Nucleus accumbens (tissue), 56 donors: ENCODE data around the gene CYTH3.
"Not testable (repeated sequence)": the region's sequence is repeated elsewhere in the genome, so short reads cannot be mapped to it uniquely, and the experiment has no call there.

Source experiments
- DNase-seq, 56 donors: peaks; one replicate each; lab custom pipeline; 2025; lab: John Stamatoyannopoulos, UW

The CYTH3 gene

DNA sequence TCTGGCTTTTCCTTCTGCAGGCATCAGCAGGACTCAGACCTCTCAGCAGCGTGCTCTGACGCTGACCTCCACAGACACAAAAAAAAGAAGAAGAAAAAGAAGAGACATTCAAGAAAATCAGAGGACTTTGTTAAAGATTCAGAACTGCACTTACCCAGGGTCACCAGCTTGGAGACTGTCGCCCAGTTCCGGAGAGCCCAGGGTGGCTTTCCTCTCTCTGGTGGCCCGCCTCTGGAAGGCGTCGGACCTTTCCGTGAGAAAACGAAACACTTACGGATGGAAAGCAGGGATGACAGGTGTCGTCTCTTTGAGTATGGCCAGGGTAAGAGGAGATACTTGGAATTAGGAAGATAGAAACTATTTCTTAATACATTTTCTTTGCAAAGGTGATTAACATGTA is 115.7 kb downstream of the CYTH3 start:
- DNase-seq, result no peak

DNA sequence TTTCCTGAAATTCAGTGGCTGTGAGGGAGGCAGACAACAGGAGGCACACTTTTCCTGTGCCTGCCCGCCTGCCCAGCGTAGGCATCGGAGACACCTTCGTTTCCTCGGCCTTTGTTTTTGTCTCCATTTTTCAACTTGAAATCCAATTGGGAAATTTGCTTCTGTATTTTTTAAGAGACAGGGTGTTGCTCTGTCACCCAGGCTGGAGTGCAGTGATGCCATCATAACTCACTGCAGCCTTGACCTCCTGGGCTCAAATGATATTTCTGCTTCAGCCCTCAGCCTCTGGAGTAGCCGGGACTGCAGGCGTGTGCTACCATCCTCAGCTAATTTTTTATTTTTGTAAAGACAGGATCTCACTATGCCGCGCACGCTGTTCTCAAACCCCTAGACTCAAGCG is 116.8 kb downstream of the CYTH3 start:
- no peak for DNase-seq

DNA sequence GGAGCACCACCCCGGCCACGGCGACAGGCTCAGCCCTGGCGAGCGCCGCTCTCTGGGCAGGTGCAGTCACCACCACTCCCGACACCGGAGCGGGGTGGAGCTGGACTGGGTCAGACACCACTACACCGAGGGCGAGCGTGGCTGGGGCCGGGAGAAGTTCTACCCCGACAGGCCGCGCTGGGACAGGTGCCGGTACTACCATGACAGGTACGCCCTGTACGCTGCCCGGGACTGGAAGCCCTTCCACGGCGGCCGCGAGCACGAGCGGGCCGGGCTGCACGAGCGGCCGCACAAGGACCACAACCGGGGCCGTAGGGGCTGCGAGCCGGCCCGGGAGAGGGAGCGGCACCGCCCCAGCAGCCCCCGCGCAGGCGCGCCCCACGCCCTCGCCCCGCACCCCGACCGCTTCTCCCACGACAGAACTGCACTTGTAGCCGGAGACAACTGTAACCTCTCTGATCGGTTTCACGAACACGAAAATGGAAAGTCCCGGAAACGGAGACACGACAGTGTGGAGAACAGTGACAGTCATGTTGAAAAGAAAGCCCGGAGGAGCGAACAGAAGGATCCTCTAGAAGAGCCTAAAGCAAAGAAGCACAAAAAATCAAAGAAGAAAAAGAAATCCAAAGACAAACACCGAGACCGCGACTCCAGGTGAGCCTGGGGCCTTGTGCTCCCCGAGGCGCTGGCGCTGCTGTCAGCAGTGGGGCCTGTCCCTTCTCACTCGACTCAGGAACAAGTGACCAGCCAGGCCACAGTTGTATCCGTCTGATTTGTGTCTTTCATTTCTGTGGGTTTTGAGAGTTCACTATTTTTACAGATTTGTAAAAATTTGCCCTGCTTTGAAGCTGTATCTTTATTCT is 117.7 kb downstream of the CYTH3 start:
- DNase-seq, result no peak

DNA sequence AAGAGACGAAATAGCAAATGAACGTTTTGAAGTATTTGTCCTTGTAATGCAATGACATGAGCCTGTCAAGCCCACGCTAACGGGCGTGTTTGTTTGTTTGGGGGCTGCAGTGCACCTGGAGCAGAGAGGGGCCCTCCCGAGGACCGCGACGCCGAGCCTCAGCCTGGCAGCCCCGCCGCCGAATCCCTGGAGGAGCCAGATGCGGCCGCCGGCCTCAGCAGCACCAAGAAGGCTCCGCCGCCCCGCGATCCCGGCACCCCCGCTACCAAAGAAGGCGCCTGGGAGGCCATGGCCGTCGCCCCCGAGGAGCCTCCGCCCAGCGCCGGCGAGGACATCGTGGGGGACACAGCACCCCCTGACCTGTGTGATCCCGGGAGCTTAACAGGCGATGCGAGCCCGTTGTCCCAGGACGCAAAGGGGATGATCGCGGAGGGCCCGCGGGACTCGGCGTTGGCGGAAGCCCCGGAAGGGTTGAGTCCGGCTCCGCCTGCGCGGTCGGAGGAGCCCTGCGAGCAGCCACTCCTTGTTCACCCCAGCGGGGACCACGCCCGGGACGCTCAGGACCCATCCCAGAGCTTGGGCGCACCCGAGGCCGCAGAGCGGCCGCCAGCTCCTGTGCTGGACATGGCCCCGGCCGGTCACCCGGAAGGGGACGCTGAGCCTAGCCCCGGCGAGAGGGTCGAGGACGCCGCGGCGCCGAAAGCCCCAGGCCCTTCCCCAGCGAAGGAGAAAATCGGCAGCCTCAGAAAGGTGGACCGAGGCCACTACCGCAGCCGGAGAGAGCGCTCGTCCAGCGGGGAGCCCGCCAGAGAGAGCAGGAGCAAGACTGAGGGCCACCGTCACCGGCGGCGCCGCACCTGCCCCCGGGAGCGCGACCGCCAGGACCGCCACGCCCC is 118.5 kb downstream of the CYTH3 start:
- DNase-seq, result no peak

DNA sequence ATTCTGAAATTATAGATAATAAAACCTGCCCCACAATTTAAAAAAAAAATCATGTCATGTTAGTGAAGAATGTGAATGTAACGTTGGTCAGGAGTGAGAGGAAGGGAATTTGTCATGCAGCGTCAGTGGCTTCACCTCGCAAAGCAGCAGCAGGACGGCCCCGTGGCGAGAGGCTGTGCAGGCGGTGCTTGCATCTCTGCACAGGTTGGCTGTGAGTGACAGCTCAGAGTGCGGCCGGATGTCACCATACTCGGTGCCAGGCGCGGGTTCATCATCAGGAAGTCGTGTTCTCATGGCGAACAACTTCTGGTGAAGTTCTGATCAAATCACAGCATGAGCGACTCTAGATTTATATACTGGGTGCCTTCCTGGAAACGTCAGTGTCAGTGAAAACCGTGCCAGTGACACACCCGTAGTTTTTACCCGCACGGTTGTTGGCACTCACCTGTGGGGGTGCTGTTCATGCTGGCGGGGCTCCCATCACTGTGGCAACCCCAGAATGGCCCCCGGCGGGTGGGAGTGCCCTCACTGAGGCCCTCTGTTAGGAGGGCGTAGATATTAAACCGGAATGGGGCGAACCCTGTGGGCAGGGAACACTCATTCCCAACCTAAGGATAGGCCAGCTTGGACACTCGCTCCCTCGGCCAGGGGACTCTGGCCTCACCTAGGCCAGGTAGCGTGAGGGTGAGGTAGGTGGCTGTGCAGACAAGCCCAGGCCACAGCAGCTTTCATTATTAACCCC is 120.3 kb downstream of the CYTH3 start:
- no peak for DNase-seq

DNA sequence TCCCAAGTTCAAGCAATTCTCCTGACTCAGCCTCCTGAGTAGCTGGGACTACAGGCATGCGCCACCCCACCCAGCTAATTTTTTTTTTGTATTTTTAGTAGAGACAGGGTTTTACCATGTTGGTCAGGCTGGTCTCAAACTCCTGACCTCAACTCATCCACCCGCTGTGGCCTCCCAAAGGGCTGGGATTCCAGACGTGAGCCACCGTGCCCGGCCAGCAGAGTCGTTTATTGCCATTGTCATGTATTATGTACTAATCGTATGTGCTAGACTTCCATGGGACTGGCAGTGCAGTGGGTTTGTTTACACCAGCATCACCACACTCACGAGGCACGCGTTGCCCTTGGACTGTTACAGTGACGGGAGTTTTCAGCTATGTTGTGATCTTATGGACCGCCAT is 120.9 kb downstream of the CYTH3 start:
- not testable (repeated sequence) for DNase-seq

DNA sequence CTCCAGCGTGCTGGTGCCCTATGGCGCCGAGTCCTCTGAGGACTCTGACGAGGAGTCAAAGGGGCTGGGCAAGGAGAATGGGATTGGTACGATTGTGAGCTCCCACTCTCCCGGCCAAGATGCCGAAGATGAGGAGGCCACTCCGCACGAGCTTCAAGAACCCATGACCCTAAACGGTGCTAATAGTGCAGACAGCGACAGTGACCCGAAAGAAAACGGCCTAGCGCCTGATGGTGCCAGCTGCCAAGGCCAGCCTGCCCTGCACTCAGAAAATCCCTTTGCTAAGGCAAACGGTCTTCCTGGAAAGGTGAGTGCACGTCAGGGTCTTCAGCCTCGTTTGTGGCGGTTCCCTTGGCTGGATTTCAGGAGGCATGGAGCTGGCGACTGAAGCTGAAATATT is 122.4 kb downstream of the CYTH3 start:
- DNase-seq, result no peak

DNA sequence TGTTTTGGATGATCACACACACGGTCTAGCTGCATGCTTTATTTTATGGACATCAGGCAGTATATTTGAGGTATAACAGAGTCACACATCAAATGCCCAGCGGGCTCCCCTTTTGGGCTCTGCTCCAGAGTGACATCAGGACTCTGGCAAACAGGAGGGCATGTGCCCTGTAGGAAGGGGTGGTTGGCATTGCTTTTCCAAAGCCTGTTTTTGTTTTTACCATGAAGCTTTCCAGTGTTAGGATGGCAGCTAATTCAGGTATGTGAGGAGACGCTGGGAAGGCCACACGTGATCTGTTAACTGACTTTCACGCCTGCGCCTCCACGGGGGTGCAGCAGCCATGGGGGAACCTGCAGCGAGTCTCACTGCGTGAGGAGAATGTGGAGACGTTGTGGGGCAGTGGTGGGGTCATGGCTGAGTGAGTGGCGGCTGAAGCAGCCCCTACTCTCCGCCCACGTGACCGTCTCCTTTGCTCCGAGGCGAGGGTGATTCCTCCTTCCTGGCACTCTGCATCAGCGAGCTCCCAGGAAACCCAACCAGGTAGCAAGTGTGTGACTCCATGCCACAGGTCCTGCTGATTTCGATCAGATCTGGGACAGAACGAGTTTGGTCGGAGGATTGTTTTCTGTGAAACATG is 123.6 kb downstream of the CYTH3 start:
- no peak for DNase-seq

DNA sequence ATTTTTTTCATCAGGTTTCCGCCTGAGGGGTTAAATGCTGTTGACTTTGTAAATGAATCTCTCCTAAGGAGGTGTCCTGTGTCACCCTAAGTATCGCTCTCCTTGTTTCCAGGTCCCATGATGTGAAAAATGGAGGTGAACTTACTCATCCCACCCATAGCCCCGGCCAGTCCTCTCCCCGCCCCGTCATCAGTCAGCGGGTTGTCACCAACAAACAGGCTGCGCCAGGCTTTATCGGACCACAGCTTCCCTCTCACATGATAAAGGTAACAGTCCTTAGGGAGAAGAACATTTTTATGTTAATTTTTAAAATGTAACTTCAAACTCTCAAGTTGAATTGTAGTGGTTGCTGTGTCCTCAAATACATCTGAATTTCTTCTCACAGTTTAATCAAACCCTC is 124.8 kb downstream of the CYTH3 start:
- DNase-seq, result no peak

DNA sequence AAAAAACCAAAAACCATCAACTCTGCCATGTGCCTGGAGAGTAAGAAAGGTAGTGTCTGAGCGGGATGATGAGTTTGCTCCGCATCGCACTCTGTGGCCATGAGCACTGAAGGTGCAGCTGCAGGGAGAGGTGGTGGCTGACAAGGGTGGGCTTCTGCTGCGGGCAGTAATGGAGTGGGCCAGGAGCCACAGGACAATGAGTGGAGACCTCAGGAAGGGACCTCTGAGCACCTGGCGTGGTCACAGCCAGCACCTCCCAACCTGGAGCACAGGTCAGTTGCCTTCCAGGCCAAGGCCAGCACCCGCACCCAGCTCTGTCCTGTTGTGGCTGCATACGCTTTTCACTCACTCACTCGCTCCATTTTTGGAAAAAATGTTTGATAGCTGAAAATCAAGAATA is 125.8 kb downstream of the CYTH3 start:
- DNase-seq, result no peak

DNA sequence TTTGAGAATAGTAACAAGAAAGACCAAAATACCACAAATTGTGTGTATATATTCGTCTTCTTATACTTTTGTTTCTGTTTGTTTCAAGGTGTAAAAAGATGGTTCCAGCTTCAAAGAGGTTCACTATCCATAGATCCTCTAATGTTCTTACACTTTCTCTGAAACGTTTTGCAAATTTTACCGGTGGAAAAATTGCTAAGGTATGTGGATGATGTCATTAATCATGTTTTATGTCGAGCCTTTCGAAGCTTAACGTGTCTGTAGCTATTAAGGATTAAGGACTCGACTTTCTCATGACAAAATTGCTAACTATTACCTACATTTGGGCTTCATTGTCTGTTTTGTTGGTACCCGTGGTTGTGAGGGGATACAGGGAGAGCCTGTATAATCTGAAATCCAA is 128.4 kb downstream of the CYTH3 start:
- no peak for DNase-seq

DNA sequence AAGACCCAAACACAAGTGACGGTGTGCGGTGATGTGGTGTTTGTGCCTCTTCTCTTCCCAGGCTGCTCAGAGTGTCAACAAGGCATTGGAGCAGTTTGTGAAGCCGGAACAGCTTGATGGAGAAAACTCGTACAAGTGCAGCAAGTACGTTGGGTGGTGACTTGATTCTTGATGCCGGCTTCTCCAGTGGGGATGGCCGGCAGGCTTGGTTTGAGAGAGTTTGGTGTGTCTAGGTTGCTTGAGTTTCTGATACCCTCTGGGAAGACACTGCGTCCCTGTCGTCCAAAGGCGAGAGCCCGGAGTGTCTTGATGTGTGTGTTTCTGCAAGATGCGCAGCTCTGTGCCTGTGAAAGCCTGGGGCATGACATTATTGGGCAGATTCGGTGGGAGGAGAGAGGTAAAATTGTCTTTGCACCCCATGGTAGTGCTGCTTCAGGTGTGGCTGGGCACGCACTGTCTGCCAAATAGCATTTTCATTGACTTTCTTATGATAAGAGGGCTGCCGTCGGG is 129.5 kb downstream of the CYTH3 start:
- DNase-seq, result no peak

DNA sequence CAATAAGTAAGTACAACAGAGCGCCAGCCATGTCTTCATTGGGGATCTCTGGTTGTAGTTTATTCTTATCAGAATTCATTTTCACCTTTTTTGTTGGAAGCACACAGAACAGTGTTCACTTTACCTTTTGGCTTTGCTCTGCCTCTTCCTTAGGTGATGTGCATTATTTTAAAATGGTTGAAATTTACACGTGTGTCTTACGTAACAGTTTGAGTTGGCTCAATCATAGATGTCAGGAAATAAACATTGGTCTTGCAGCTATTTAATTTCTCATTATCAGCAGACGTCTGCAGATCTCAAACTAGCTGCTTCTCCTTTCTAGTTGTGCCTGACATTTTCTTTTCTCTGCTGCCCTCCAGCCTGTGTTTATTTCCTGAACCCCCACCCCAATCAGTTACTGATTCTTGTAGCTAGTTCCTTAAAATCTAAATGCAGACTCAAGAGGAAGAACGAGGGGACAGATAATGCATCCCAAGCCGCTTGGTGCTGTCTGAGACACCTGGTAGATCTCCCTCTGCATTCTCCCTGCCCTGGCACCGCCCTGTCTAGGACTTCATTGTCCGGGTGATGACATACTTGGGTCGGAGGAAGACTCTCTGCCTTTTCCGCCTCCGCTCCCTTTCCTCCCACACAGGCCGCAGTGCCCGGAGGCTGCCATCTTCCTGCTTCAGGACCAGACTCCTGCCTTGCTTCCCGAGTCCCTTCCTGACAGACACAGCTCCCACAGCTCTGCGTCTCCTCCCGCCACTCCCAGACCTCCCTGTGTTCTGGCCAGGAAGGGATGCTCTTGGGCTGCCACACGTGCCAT is 133.0 kb downstream of the CYTH3 start:
- peak in 2 of 56 donors; percentile 10 to 14 for DNase-seq

DNA sequence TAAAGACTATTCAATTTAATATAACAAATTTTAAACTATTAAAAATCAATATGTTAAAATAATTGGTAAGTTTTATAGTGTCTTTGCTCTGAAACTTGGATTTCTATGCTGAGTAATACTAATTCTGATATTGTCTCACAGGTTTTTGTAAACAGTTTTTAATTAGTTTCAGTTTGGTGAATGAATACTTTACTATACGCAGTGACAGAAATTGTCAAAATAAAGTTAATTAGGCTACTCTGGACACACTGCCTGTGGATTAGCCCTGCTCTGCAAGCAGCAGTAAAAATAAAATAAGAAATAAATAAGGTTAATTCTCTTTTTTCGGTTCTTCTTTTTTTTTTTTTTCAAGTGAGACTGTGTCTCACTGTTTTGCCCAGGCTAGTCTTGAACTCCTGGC is 135.9 kb downstream of the CYTH3 start:
- DNase-seq, result no peak

DNA sequence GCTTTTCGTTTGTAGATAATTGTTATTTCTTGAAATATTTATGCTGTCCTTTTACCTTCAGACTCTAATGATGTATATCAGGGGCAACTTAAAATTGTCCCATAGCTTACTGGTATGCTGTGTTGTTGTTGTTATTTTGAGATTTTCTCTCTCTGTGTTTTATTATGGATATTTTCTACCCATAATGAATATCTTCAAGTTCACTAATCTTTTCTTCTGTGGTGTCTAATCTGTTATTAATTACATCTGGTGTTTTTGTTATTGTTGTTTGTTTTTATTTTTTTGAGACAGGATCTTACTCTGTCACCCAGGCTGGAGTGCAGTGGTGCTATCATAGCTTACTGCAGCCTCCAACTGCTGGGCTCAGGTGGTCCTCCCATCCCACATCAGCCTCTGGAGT is 139.2 kb downstream of the CYTH3 start:
- DNase-seq, result no peak

DNA sequence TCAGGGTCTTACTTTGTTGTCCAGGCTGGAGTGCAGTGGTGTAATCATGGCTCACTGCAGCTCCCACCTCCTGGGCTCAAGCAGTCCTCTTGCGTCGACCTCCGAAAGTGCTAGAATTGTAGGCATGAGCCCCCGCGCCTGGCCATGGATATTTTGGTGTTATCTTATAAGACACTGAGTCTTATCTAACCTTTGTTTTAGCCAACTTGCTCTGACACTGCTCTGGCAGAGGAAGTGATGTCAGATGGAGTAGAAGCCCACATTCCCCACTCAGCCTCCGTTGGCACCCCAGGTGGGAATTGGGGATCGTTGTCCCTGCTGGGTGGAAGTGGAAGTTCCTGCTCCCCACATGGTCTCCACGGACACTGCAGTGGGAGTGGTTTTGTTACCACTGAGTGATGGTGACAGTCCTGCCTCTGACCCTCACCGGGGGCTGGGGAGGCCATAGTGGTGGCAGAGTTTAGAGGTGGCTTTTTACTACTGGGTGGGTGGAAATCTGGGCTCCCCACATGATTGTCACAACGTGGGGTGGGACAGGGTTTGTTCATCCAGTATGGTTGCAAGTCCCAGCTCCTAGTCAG is 142.3 kb downstream of the CYTH3 start:
- no peak for DNase-seq

DNA sequence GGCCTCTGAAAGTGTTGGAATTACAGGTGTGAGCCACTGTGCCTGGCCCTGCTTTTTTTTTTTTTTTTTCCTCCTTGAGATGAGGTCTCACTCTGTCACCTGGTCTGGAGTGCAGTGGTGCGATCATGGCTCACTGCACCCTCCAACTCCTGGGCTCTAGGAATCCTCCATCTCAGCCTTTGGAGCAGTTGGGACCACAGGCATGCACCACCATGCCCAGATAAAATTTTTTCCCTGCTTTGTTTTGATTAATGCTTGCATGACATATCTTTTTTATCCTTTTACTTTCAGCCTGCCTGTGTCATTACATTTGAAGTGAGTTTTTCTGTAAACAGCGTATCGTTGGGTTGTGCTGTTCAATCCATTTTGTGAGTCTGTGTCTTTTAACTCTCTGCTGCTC is 144.2 kb downstream of the CYTH3 start:
- no peak for DNase-seq

DNA sequence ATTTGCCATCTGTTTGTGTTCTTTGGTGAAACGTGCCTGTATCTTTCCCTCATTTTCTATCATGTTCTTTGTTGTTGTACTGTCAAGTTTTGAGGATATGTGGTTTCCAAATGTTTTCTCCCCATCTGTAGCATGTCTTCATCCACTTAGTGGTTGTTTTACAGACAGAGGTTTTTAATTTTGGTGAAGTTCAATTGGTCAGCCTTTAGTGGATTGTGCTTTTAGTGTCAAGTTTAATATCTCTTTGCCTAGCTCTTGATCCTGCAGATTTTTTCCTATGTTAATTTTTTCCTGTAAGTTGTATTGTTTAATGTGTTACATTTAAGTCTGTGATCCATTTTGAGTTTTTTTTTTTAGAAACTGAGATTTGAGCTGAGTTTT is 145.3 kb downstream of the CYTH3 start:
- no peak for DNase-seq

DNA sequence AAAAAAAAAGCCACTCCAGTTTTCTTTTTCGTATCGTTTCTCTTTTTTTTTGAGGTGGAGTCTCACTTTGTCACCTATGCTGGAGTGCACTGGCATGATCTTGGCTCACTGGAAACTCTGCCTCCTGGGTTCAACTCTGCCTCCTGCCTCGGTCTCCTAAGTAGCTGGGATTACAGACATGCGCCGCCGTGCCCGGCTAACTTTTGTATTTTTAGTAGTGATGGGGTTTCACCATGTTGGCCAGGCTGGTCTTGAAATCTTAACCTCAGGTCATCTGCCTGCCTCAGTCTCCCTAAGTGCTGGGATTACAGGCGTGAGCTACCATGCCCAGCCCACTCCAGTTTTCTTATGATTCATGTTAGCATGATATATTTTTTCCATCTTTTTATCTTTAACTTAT is 148.6 kb downstream of the CYTH3 start:
- DNase-seq, result no peak
